T-helper 2 cell treated with Interferon-gamma antibody and Interleukin-4, amounts not matched to agents 100 ng/mL and 5 ng/mL, for 36 hours (primary cell): ENCODE measurements around the gene RYR2. TPM values are rescaled to one million over a fixed set of nuclear protein-coding genes. Genes with fewer than 3 reads are reported as not detected.

Experiments
- intact Hi-C: fragments of 100-400 bp; cut with micrococcal nuclease; formaldehyde crosslinking; loops from one replicate; pipeline ENCODE4 v1.15.1; 2023
- total RNA-seq: library from RNA; stranded (reverse); gene quantifications from 2 replicates; pipeline ENCODE4 v1.2.3, GENCODE V29; 2022

Gene RYR2
- total RNA-seq, 1 donor from 2014 or later, result 0.39 TPM

DNA sequence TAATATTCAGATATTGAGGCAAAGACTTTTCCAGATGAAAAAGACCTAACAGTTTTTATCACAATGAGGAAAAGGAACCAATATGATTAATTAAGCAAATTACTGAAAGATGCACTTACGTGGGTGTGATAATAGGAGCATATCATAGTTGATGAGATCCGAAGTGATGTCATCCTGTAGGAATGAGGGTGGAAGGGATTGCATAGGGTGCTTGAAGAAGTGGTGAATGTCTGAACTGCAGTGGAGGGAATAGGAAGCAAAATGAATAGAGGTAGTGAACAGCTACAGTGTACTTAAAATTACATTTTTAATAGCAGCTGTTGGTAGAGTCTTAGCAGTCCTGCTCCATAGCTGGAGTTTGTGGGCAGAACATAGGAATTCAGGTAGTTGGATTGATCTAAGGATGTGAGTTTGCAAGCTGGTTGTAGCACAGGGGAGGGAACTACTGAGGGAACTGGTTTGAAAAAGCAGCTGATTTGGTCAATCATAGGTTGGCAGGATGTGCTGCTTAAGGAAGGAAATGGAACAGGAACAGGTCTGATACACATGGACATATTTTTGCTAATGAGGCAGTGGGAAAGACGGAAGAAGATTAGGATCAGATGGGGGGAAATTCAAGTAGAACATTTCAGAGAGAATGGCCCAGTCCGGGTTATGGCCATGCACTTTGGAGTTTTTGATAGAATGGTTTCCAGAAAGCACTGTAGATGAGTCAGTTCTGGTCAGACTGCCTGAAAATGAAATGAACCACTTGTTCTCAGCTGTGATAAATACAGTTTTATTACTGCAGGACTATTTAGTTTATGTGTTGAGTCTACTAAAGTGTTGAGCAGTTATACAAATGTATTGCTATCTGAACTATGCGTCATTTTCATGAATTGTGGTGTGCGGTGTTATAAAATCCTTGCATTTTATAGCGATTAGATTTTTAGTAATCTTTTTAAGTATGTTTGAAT, 155.8 kb downstream of the RYR2 start:
- intact Hi-C loops, result no loop called here

DNA sequence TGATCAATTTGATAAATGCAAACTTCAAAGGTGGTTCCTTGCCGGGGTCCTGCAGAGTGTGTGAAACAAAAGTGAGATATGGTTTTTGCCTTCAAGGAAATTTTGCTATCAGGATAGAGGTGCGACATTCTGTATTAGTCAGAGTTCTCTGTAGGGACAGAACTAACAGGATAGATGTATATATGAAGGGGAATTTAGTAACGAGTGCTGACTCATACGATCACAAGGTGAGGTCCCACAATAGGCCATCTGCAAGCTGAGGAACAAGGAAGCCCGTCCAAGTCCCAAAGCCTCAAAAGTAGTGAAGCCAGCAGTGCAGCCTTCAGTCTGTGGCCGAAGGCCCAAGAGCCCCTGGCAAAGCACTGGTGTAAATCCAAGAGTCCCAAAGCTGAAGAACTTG, 157.0 kb downstream of the RYR2 start:
- intact Hi-C loops, result no loop called here

DNA sequence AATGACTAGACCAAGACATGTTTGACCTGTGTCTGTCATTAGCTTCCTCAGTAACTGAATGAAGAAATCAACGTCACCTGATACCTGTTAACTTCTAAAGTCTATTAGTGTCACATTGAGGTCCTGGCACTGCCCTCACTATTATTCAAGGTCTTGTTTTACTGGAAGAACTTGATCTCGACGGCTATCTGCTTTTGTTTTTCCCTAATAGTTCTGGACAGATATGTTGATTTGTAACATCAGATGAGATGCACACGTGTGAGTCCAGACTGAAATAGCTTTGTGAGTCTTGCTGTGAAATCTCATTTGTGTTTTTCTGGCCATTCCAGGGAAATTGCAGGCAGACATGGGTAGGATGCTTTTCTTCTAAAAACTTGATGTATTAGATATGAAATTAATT, 159.2 kb downstream of the RYR2 start:
- intact Hi-C loops, result no loop called here

DNA sequence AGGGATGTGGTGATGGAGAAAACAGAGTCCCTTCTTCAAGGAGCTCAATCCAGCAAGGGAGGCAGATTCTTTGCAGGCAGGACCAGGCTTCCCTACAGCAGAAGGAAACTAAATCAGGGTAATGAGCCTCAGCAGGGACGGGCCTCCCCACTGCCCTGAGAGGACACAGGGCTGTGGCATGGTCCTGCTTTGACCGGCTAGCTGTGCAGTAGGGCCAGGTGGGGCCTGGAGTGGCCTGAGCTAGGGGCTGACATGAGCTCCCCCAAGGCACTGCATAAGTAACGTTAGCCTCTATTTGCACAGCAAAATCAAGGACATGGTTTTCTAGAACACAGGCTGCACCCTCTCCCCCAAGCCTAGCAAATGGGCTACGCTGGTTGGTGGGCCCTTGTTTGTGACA, 162.9 kb downstream of the RYR2 start:
- intact Hi-C loops, result no loop called here

DNA sequence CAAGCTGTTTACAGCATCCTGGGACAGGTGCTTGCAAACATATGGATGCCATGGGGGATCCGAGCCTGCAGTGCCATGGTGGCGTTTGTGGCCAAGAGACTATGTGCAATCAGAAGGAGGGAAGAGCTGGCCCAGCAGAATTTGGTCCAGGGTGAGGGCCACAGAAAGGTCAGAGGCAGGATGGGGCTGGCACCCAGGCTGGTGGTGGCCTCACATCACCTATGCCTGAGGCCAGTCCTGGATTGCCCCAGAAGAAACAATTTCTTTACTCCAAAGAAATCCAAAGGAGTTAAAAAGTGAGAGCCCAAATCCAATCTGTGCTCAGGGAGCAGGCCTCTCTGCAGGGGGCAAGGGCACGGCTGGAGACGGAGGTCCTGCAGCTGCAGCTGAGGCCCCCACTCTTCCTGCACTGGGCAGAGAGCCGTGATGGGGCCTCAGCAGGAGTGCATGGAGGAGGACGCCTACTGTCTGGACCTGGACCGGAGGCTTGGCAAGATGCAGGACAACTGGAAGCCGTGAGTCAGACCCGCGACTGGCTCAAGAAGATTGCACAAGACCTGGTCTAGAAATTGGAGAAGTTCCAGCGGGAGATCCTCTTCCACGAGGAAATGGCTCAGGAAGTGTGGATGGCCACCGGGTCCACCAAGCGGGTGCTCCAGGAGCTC, 163.5 kb downstream of the RYR2 start:
- intact Hi-C loops, result no loop called here

DNA sequence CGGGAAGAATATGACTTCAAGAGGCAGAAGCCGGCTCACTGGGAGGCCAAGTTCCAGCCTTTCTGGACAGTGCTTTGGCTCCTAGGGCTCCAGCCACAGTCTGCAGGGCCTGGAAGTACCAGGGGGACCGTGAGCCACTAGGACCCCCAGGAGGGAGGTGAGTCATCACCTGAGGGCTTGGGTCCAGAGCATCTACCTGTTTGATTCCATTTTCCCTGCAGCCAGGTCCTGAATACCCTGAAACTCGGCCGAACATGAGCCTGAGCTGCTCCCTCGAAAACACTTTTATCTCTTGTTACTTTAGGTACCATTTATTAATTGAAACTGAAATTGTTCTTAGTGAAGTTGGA, 164.1 kb downstream of the RYR2 start:
- intact Hi-C loops, result no loop called here

DNA sequence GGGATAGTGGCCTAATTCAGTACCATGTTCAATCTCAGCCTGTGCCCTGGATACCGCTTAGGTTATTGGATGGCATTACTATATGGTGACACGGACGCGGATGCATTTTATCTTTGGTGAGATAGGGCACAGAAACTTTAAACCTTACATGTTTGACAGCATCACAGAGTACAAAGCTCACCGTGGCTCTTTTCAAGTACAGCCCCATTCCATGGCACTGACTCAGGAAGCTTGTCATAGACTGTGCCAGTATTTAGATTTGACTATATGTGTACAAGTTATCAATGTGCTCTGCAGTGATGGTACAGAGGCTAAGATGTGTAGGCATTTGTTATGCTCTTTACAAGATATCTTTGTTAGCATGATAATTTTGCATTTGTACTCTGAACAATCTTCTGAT, 169.0 kb downstream of the RYR2 start:
- intact Hi-C loops, result no loop called here

DNA sequence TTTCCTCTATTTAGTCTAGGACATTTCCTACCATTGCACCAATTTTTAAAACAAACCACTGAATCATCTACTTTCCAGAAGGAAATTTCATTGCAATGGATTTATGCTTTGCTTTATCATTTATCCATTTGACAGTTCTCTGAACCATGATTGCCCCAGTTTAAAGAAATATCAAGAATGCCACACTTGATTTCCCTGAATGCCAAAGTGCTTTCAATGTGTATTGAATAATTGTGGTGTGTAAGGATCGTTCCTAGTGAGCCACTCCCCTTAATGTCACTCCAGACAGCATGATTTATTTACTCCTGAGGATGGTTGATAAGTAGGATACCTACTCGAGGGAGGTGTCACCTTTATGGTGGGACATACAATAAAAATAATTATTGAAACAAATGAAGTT, 169.6 kb downstream of the RYR2 start:
- intact Hi-C loops, result no loop called here

DNA sequence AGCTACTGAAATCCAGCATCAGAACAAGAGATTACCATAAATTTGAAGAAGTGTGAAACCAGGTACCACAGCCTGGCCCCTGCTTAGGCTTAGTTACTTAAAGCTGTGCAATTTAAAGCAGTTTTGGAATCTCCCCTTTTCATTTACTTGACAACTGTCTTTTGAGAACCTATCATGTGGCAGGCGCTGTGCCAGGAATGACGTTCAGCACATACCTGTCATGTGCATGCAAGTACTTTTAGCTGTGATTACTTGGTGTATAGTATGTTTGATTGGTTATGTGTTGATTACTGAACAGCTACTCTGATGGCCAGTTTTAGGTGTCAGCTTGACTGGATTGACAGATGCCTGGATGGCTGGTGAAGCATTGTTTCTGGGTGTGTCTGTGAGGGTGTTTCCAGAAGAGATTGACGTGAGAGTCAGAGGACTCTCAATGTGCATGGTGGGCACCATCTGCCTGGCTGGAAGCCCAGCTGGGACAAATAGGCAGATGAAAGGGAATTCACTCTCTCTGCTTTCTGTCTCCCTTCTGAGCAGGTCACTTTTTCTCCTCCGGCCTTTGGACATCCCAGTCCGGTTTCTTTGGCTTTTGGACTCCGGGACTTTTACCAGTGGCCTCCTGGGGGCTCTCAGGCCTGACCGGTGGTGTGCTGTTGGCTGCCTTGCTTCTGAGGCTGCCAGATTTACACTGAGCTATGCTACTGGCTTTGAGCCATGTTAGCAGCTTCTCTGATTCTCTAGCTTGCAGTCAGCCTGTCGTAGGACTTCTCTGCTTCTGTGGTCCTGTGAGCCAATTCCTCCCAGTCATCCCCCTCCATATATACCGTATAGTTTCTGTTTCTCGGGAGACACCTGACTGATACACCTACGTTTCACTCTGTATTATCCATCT, 178.0 kb downstream of the RYR2 start:
- intact Hi-C loops, result no loop called here

DNA sequence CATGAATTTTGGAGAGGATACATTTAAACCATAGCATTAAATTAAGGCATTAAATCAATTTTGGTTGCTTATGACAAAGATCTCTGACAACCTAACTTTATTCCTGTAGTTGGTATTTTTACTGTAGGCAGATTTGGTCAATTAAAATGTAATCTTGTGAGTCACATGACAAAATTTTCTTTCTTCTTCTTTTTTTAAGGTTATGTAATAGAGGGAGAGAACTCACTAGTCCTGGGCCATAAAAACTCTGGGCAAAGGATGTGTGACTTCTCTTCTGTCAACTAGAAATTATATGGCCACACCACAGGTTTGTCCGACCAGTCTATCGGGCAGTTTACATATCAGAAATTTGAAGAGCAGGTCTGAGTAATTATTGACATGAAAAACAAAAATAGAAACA, 181.4 kb downstream of the RYR2 start:
- intact Hi-C loops, result no loop called here

DNA sequence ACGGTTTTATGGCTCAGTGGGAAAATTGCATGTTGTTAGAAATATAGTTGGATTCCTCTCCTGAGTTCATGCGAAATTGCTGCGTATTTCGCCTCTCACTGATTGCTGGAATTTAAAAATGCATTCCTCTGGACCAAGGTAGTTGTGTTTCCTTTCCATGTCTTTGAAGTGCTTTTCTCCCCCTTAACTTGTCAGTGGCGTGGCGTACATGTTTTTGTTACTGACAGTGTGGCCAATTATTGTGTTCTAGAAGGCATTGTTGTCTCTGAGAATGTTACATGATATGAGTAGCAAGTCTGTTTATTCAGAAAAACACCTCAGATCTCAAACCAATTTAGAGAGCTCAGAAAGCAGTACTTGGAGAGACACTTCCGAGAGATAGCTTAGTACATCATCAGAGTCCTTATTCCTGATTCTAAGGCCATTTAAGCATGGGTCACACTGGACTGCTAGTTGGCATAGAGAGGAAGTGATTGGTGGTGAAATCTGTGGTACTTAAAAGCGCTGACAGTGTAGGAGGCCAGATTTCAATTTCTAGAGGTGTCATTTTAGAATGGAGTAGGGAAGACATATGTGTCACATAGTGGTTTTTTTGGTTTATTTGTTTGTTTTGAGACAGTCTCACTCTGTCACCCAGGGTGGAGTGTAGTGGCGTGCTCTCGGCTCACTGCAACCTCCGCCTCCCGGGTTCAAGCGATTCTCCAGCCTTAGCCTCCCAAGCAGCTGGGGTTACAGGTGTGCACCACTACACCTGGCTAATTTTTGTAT, 184.4 kb downstream of the RYR2 start:
- intact Hi-C loops, result no loop called here

DNA sequence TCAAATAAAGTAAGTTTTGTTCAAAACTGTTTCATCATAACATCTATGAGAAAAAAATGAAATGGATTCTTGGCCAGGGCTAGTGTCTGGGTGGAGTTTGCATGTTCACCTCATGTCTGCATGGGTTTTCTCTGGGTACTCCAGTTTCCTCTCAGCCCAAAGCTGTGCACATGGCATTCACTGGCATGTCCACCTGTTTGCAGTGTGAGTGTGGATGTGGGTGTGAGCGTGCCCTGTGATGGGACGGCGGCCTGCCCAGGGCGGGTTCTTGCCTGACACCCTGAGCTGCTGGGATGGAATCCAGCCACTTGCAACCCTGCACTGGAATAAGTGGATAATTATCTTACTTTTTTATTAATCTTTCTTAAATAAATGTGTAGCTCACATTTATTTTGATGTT, 185.5 kb downstream of the RYR2 start:
- intact Hi-C loops, result no loop called here

DNA sequence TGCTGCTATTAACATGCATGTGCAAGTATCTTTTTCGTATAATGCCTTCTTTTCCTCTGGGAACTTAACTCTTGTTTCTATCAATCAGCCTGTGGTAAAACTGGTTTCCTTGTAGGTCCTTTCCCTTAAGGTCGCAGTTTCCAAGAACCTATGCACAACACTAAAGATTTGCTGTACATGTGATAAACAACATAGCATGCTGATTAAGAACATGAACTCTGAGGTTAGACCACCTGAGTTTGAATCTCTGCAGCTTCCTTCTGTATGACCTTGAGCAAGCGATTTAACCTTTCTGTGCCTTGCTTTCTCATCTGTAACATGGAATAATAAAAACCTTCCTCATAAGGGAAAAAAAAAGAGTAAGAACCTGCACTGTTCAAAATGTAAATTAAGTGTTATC, 186.4 kb downstream of the RYR2 start:
- intact Hi-C loops, result no loop called here

DNA sequence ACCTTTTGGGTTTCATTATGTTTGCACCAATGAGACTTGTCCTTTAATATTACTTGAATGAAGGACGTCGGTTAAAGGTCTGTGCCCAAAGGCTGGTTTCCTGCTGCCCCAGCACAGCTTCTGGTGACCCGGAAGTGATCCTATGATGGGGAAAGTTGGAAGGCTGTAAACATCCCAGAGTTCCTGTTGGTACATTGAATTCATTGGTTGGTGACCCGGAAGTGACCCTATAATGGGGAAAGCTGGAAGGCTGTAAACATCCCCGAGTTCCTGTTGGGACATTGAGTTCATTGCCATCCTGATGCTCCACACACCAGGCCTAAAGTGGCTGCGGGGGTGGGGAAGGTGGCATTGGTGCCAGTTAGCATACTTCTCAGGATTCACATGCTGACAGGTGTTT, 187.3 kb downstream of the RYR2 start:
- intact Hi-C loops, result no loop called here

DNA sequence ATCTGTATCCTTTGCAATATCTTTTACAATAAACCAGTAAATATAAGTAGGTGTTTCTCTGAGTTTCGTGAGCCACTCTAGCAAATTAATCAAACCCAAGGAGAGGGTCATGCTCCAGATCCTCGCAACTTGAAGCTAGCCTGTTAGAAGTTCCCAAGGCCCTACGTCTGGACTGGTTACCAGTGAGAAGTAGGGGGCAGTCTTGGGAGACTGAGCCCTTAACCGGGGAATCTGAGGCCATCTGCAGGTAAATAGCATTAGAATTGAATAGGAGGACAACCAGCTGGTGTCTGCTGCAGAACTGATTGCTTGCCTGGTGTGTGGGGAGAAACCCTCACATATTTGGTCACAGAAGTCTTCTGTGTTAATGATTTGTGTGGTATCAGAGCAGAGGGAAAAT, 190.5 kb downstream of the RYR2 start:
- intact Hi-C loops, result no loop called here

DNA sequence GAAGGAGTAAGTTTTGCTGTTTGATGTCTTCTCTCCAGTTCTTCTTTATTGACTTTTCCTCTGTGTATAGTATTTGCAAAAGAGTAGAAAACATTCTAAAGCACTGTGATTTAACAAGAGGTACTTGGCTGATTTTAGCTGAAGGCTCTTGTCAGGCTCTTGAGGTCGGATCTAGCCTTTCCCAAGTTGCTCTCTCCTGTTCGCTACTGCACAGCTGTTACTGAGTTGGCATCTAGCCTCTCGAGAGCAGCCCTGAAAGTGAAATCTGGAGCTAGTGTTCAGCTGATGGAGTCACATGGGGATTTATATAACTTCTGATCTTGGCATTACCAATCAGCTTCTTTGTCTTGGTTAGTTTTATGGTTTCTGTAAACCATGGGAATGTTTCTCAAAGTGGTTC, 193.1 kb downstream of the RYR2 start:
- intact Hi-C loops, result no loop called here

DNA sequence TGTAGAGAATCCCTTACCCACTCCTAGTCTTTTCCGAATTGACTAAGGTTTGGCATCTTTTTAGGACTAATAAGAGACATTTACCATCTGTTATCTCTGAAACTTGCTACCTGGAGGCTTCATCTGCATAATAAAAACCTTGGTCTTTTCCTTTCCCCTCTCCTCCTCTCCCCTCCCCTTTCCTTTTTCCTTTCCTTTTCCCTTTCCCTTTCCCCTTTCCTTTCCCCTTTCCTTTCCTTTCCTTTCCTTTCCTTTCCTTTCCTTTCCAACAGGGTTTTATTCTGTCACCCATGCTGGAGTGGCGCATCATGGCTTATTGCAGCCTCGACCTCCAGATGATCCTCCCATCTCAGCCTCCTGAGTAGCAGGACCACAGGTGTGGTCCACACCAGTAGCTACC, 195.7 kb downstream of the RYR2 start:
- intact Hi-C loops, result no loop called here

DNA sequence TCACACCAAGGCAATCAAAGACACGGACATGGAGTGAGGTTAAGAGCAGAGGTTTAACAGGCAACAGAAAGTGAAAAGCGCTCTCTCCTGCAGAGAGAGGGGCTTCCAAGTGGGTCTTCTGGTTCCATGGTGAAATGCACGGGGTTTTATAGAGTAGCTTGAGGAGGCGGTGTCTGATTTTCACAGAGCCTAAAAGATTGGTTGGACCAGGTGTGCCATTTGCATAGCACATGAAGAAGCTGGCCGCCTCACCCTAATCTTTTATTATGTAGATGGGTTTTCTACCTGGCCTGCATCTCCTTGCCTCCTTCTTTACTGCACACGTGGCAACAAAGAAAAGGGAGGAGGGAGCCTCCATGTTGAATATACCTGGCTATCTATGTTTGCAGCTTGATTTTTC, 197.3 kb downstream of the RYR2 start:
- intact Hi-C loops, result no loop called here

DNA sequence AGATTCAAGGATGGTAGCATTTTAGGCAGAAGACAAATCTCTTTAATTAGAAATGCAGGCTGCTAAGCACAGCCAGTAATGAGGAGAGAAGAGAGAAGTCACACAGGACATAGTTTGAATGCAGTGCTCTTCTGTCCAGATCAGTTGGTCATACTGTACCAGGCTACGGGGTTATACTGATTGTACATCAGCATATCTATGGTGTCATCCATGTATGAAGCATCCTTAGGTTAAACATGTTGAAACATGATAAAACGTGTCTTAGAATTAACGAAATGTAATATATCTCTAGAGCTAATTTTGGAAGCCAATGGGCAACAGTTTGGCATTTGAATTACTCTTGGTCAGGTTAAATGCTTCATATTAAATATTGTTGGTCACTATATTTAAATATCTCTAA, 199.1 kb downstream of the RYR2 start:
- intact Hi-C loops, result no loop called here

DNA sequence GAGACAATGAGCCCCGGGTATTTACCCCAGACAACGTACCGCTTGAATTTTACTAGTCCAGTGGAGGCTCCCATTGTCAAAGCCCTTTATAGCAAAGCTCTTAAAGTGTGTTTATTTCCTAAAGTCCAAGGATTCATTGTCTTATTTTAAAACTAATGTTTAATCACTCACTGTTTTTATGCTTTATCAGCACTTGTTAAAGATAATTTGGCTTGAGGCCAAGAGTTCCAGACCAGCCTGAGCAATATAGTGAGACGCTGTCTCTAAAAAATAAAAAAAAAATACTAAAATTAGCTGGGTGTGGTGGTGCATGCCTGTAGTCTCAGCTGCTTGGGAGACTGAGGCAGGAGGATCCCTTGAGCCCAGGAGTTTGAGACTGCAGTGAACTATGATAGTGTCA, 202.8 kb downstream of the RYR2 start:
- intact Hi-C loops, result no loop called here

DNA sequence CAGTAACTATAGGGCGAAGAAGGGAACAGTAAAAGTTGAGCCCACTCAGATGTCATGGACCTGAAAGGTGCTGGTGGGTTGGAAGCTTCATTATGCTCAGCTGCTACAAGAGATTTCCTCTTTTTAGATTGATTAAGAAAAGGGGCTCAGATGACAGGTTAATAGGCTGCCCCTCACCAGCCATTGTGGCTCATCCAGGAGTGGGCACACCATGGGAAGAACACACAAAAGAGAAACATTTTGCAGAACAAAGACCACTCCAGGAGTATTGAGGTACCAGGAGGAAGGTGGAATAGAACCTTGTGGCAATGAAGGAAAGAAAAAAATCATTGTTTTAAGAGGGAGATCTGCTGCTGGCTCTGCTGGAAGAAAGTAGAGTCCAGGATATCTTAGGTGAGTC, 205.5 kb downstream of the RYR2 start:
- intact Hi-C loops, result no loop called here
